ENCODE results near the gene TREX2. TPM values are rescaled to one million over a fixed set of nuclear protein-coding genes. Genes with fewer than 3 reads are reported as not detected.

Gene TREX2
- total and polyA plus RNA-seq, 2 of the 8 experiments (the other 6 are each of a cell fraction or from before 2014, with no cell fraction given): 0.71 to 0.80 TPM

- TF ChIP-seq JUND (IDR thresholded peaks at IDR 0.05; ENCODE audit: low read length) (no peak), CTBP2 (IDR thresholded peaks at IDR 0.05; ENCODE audit: borderline replicate concordance, insufficient read depth, insufficient read length, low read length) (no peak), KDM4A (IDR thresholded peaks at IDR 0.05; ENCODE audit: low read depth, low read length, severe bottlenecking) (no peak)
These were observed 45.6 kb upstream of the TREX2 start (continued) for GRCh38 chrX:153491351-153491914.

Measured in H1 (cell line).